WTC11 (cell line): ENCODE results near the gene PADI2. TPM values are rescaled to one million over a fixed set of nuclear protein-coding genes. Genes with fewer than 3 reads are reported as not detected.

Experiments
- ATAC-seq: fragments of 200-7000 bp; cut with Tn5 transposase; 2 replicates; pipeline ENCODE4 v1.10.0; 2021; ENCODE audit warnings: mild to moderate bottlenecking, moderate library complexity
- CTCF ChIA-PET: fragments of 300-600 bp; sonication (Branson Sonifier 250); formaldehyde crosslinking; loops from one replicate; lab custom pipeline; 2021; ENCODE audit warnings: antibody characterized with exemption; lab: Charles Lee
- POLR2A ChIA-PET: fragments of 350-600 bp; sonication (Branson Sonifier 250); formaldehyde crosslinking; loops from one replicate; lab custom pipeline; 2021; ENCODE audit warnings: antibody characterized with exemption; lab: Charles Lee
- DNase-seq: peaks from one replicate; pipeline ENCODE4 v3.0.0; 2021; ENCODE audit warnings: low spot score
- H3K27ac Mint-ChIP-seq: 2 replicates; pipeline ENCODE4 v1.8.0; 2021; ENCODE audit warnings: mixed read lengths
- H3K27me3 Mint-ChIP-seq: 2 replicates; pipeline ENCODE4 v1.8.0; 2021; ENCODE audit warnings: low read depth, mild to moderate bottlenecking, moderate library complexity, mixed read lengths
- H3K36me3 Mint-ChIP-seq: 2 replicates; pipeline ENCODE4 v1.8.0; 2021; ENCODE audit warnings: mixed read lengths
- H3K4me1 Mint-ChIP-seq: 2 replicates; pipeline ENCODE4 v1.8.0; 2022; ENCODE audit warnings: mixed read lengths
- H3K4me3 Mint-ChIP-seq: 2 replicates; pipeline ENCODE4 v1.8.0; 2021; ENCODE audit warnings: mild to moderate bottlenecking, moderate library complexity, mixed read lengths
- H3K9me3 Mint-ChIP-seq: 2 replicates; pipeline ENCODE4 v1.8.0; 2021; ENCODE audit warnings: mixed read lengths
- AFF4 ChIP-seq: sonication (generic); formaldehyde crosslinking; IDR thresholded peaks from 2 replicates; pipeline ENCODE4 v1.8.1; 2023; ENCODE audit warnings: mild to moderate bottlenecking, missing genetic modification reagents, borderline replicate concordance
- ETV6 ChIP-seq: sonication (generic); formaldehyde crosslinking; IDR thresholded peaks from 2 replicates; pipeline ENCODE4 v1.8.1; 2022; ENCODE audit warnings: mild to moderate bottlenecking, missing genetic modification reagents
- FOXJ3 ChIP-seq: sonication (generic); formaldehyde crosslinking; IDR thresholded peaks from 2 replicates; pipeline ENCODE4 v1.9.0; 2021; ENCODE audit warnings: missing genetic modification reagents, mild to moderate bottlenecking, borderline replicate concordance
- GRHL2 ChIP-seq: fragments of 250-450 bp; sonication (Bioruptor Pico); IDR thresholded peaks from 2 replicates; pipeline ENCODE4 v1.8.0; 2022; ENCODE audit warnings: mild to moderate bottlenecking, moderate library complexity; ENCODE audit not compliant: insufficient replicate concordance, severe bottlenecking
- HMGXB4 ChIP-seq: sonication (generic); formaldehyde crosslinking; IDR thresholded peaks from 2 replicates; pipeline ENCODE4 v1.8.1; 2023; ENCODE audit warnings: mild to moderate bottlenecking, moderate library complexity, missing genetic modification reagents
- JUN ChIP-seq: sonication (generic); formaldehyde crosslinking; IDR thresholded peaks from 2 replicates; pipeline ENCODE4 v1.8.0; 2023; ENCODE audit warnings: mild to moderate bottlenecking, missing genetic modification reagents
- KAT7 ChIP-seq: sonication (generic); formaldehyde crosslinking; IDR thresholded peaks from 2 replicates; pipeline ENCODE4 v1.8.1; 2023; ENCODE audit warnings: missing genetic modification reagents, mild to moderate bottlenecking, borderline replicate concordance
- MAX ChIP-seq: sonication (generic); formaldehyde crosslinking; IDR thresholded peaks from 2 replicates; pipeline ENCODE4 v1.8.0; 2022; ENCODE audit warnings: mild to moderate bottlenecking, missing genetic modification reagents
- NFE2L1 ChIP-seq: sonication (generic); formaldehyde crosslinking; IDR thresholded peaks from 2 replicates; pipeline ENCODE4 v1.8.1; 2023; ENCODE audit warnings: missing genetic modification reagents
- NR1H2 ChIP-seq: sonication (generic); formaldehyde crosslinking; IDR thresholded peaks from 2 replicates; pipeline ENCODE4 v1.9.0; 2021; ENCODE audit warnings: mild to moderate bottlenecking, moderate library complexity, missing genetic modification reagents
- NR2C2 ChIP-seq: sonication (generic); formaldehyde crosslinking; IDR thresholded peaks from 2 replicates; pipeline ENCODE4 v1.8.0; 2022; ENCODE audit warnings: mild to moderate bottlenecking, missing genetic modification reagents
- NR3C1 ChIP-seq: sonication (generic); formaldehyde crosslinking; conservative IDR thresholded peaks from 2 replicates; pipeline ENCODE4 v1.8.1; 2023; ENCODE audit warnings: low read depth, mild to moderate bottlenecking, missing genetic modification reagents
- OVOL2 ChIP-seq: fragments of 250-450 bp; sonication (Bioruptor Pico); IDR thresholded peaks from 2 replicates; pipeline ENCODE4 v1.9.0; 2021; ENCODE audit warnings: mild to moderate bottlenecking, borderline replicate concordance
- SMAD3 ChIP-seq: sonication (generic); formaldehyde crosslinking; IDR thresholded peaks from 2 replicates; pipeline ENCODE4 v1.8.0; 2022; ENCODE audit warnings: missing genetic modification reagents, mild to moderate bottlenecking, borderline replicate concordance
- USF2 ChIP-seq: sonication (generic); formaldehyde crosslinking; IDR thresholded peaks from 2 replicates; pipeline ENCODE4 v1.8.1; 2023; ENCODE audit warnings: mild to moderate bottlenecking, missing genetic modification reagents, moderate library complexity
- ZBTB43 ChIP-seq: sonication (generic); formaldehyde crosslinking; IDR thresholded peaks from 2 replicates; pipeline ENCODE4 v1.8.1; 2023; ENCODE audit warnings: mild to moderate bottlenecking, missing genetic modification reagents
- ZMAT4 ChIP-seq: fragments of 250-450 bp; sonication (Bioruptor Pico); IDR thresholded peaks from 2 replicates; pipeline ENCODE4 v1.9.0; 2021; ENCODE audit warnings: mild to moderate bottlenecking
- total RNA-seq: library from RNA; stranded (reverse); gene quantifications from 3 replicates; pipeline ENCODE4 v1.2.3, GENCODE V29; 2021

Gene PADI2
- total RNA-seq, 1 experiment from 2014 or later = 3.8 TPM

GRCh38 chr1:17086751-17087150 is 32.5 kb downstream of the PADI2 start (continued):
- TF ChIP-seq NR1H2 (CRISPR knock-in tag) (no peak), NFE2L1 (CRISPR knock-in tag) (no peak), OVOL2 (CRISPR knock-in tag) (no peak), USF2 (CRISPR knock-in tag) (no peak)

GRCh38 chr1:17084787-17085186 is 34.5 kb downstream of the PADI2 start:
- CTCF ChIA-PET = interaction anchor here (1.2 kb wide), 1 partner anchor 36 kb away, joined by 3 read pairs; no protein-coding TSS in a partner anchor
- DNase-seq (no peak), ATAC-seq (no peak)
- POLR2A ChIA-PET = no interaction called here
- Mint-ChIP-seq H3K27ac (no peak overlapping the region), H3K36me3 (no peaks in the 10 kb centered on the region), H3K4me3 (no peak overlapping the region), H3K4me1 (no peaks in the 10 kb centered on the region), H3K9me3 (0 out of 2 replicates have a peak, but pooled peaks cover 3% of the 10 kb centered on the region), H3K27me3 (no peaks in the 10 kb centered on the region; the same call in 1 of the 2 replicates)
- TF ChIP-seq MAX (CRISPR knock-in tag) (no peak), ZBTB43 (CRISPR knock-in tag) (no peak), AFF4 (CRISPR knock-in tag) (no peak), ETV6 (CRISPR knock-in tag) (no peak), NR2C2 (no peak), HMGXB4 (CRISPR knock-in tag) (no peak), SMAD3 (no peak), ZMAT4 (CRISPR knock-in tag) (no peak), FOXJ3 (CRISPR knock-in tag) (no peak), NR3C1 (CRISPR knock-in tag) (no peak), KAT7 (CRISPR knock-in tag) (no peak), GRHL2 (CRISPR knock-in tag) (no peak), JUN (CRISPR knock-in tag) (no peak), NR1H2 (CRISPR knock-in tag) (no peak)
